Fibroblast of villous mesenchyme (primary cell): ENCODE results near the gene SMCR8. TPM values are rescaled to one million over a fixed set of nuclear protein-coding genes. Genes with fewer than 3 reads are reported as not detected.

ENCODE experiments used
- DNase-seq: peaks from one replicate; pipeline ENCODE4 v3.0.0-alpha.2; 2010; ENCODE audit warnings: low read depth
- H3K4me3 ChIP-seq: 2 replicates; pipeline ENCODE4 v1.5.1; 2011; ENCODE audit warnings: low read depth, mild to moderate bottlenecking, low read length
- total RNA-seq: library from RNA; depleted of rRNA; stranded (reverse); fragments of >200 nt; gene quantifications from 2 replicates; pipeline ENCODE4 v1.2.3, GENCODE V29; 2012
- TF ChIP-seq, protein P1 (sequence below): IDR thresholded peaks from 2 replicates; pipeline ENCODE4 v1.5.1; 2012; ENCODE audit warnings: low read depth, mild to moderate bottlenecking, low read length; ENCODE audit not compliant: insufficient read depth

Gene SMCR8
- total RNA-seq, 1 donor = 21.6 TPM

DNA sequence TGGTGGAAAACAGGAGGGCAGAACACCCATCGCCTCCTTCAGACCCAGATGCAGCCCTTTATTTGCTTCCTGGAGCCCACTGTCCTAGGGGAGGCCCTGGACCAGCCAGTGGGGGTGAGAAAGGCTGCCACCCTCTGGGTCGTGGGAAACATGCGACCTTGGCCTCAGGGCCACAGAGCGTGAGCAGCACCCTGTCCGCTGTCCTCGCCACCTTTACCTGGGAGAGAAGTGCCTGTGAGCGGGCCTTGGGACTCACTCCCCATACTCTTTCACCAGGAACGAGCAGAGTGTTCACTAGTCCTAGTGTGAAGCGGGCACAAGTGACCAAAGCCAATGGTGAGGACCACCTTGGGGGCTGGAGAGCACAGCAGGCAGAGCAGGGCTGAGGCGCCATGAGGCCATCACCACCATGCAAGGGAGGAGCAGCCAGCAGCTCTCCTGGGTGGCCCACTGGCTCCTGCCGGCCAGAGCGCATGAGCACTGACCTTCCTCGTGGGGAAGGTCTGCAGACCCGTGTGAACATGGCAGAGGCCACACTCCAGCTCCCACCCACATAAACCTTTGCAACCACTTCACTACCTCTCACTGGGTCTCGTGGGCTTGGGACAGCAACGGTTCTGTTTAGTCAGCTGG is 8.5 kb downstream of the SMCR8 start:
- H3K4me3 ChIP-seq = no peak overlapping the region
- TF ChIP-seq, protein P1, sequence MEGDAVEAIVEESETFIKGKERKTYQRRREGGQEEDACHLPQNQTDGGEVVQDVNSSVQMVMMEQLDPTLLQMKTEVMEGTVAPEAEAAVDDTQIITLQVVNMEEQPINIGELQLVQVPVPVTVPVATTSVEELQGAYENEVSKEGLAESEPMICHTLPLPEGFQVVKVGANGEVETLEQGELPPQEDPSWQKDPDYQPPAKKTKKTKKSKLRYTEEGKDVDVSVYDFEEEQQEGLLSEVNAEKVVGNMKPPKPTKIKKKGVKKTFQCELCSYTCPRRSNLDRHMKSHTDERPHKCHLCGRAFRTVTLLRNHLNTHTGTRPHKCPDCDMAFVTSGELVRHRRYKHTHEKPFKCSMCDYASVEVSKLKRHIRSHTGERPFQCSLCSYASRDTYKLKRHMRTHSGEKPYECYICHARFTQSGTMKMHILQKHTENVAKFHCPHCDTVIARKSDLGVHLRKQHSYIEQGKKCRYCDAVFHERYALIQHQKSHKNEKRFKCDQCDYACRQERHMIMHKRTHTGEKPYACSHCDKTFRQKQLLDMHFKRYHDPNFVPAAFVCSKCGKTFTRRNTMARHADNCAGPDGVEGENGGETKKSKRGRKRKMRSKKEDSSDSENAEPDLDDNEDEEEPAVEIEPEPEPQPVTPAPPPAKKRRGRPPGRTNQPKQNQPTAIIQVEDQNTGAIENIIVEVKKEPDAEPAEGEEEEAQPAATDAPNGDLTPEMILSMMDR = no peak
- DNase-seq = no peak

DNA sequence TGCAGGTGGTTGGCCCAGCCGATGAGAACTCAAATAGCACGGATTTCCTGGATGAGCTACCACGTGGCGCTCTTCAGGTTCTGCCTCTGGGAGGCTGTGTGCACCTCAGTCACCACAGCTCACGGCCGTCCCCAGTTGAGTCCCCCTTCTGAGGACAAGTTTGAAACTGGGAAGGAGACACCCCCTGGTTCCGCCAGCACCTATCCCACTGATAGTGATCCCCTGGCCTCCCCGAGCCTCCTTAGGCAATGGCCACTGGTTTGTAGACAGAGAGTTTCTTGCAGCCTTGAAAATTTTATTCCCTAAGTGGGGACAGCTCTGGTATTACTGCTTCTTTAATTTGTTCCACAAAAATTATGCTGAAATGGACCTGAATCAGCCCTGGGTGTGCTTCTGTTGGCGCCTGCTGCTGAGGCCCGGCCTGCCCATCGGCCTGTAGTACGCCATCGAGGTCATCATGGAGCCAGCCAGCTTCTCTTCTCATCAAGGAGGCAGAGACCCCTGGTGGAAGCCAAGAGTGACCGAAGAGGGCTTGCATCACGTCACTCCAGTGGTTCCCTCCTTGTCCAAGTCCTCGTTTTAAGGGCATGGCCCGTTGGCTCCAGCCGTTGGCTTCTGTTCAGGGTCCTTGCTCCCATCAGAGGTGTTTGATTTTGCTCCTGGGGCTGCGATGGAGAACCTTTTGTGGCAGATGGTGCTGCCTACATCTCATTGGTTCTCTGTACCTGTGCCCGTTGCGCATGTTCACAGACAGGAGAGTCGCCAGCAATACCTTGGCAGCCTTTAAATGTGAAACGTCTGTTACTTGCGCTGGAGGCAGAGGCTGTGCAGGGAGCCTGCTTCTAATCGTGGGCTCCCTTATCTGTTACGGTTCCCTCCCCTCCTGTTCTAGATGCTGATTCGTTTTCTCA is 9.3 kb downstream of the SMCR8 start:
- H3K4me3 ChIP-seq = no peak overlapping the region
- DNase-seq = no peak
- TF ChIP-seq, protein P1 = no peak

DNA sequence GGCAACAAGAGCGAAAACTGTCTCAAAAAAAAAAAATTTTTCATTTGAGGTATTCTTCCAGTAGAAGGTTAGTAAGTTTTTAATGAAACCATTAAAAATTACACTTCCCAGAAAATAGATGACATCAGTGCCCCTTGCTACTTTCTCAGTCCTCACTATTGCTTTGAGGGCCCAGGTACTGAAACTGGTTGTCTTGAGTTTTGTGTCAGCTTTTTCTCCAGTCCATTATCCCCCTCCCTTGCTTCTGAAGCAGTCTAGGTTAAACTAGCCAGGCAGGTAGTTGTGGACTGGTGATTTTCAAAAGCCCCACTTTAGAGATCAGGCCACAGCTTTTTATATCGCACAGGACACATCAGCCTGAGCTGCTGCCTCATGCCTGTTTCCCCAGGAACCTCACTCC is 10.9 kb downstream of the SMCR8 start:
- H3K4me3 ChIP-seq = no peak overlapping the region
- TF ChIP-seq, protein P1 = no peak
- no peak for DNase-seq

DNA sequence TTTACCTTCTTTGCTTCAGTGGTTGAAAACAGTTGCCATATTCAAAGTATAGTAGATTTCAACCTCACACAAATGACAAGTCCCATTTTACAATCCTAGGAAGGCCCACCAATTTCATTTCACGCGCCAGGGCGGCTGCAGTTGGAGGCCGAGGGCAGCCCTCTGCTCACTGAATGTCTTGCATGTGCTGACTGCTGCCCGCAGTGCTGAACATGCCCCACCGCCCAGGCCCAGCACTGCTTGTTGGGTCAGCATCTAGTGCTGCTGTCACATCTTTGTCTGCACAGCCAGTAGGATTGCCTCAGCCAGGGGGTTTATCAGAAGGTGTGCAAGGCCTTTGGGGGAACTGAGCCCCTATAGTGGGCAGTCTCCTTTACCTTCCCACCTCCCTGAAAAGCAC is 11.5 kb downstream of the SMCR8 start:
- no peak for DNase-seq
- TF ChIP-seq, protein P1 = no peak
- H3K4me3 ChIP-seq = no peak overlapping the region

DNA sequence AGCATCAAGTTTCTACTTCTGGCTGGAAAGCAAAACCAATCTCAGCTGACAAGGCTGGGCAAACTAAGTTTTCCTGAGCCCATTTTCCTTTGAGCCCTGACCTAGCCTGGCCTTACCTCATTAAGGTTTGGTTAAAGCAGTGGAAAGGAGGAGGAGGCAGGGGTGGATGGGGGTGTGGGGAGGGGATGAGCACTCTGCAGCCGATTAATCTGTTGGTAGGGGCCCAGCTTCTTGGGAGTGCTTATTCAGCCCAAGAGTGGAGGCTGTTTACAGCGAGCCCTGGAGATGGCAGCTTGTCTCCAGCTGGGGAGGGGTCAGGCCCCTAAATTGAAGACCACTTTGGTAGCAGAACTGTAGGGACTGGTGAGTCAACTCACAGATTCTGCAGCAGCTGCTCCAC is 12.0 kb downstream of the SMCR8 start:
- DNase-seq = no peak
- H3K4me3 ChIP-seq = no peak overlapping the region
- TF ChIP-seq, protein P1 = no peak

DNA sequence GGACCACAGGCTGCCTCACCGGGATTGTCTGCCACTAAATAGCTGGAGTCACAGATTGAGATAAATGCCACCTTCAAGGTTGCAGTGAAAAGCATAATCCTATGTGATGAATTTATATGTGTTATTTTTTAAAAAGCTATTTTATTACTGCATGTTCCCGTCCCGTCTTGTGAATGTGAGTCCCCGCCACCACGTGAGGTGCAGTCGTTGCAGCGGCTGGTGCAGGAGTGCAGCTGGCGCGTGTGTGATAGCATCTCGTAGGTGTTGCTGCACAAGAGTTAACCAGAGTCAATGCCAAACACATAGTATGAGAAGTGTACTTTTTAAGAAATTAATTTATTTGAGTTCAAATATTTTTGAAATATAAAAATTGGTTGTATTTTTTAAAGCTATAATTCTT is 12.5 kb downstream of the SMCR8 start:
- DNase-seq = no peak
- TF ChIP-seq, protein P1 = no peak
- no peak overlapping the region for H3K4me3 ChIP-seq
